Caco-2 (cell line): ENCODE data around the gene FBXL4. TPM values are rescaled to one million over a fixed set of nuclear protein-coding genes. Genes with fewer than 3 reads are reported as not detected.
A peak's percentile ranks its signal among the peaks of the same experiment; 100 is the strongest.

Source experiments
- BruUV-seq: library from RNA; stranded (reverse); fragments of 400-500 nt; replicated peaks from 2 replicates; lab custom pipeline; 2021; lab: Mats Ljungman, UMichigan
- CTCF ChIA-PET: fragments of 300-600 bp; sonication (Branson Sonifier 250); formaldehyde crosslinking; loops from one replicate; lab custom pipeline; 2022; ENCODE audit warnings: antibody characterized with exemption; lab: Charles Lee
- POLR2A ChIA-PET: fragments of 300-600 bp; sonication (Branson Sonifier 250); formaldehyde crosslinking; loops from one replicate; lab custom pipeline; 2022; ENCODE audit warnings: antibody characterized with exemption; lab: Charles Lee
- DNase-seq, 2 experiments: peaks; one replicate each; pipeline versions ENCODE4 v3.0.0 to v3.0.0-alpha.2; 2020 to 2022
- H3K27me3 ChIP-seq: replicated peaks from 2 replicates; pipeline ENCODE4 v1.6.0; 2011; ENCODE audit warnings: low read length; ENCODE audit not compliant: control insufficient read depth, insufficient read depth
- H3K36me3 ChIP-seq: 2 replicates; pipeline ENCODE4 v1.5.1; 2011; ENCODE audit warnings: low read length; ENCODE audit not compliant: control insufficient read depth, insufficient read depth
- H3K4me1 ChIP-seq: fragments of 250-450 bp; sonication (Bioruptor Pico); 2 replicates; pipeline ENCODE4 v1.5.1; 2020; ENCODE audit warnings: mild to moderate bottlenecking
- H3K4me3 ChIP-seq: 2 replicates; pipeline ENCODE4 v1.5.1; 2011; ENCODE audit warnings: low read depth, mild to moderate bottlenecking, control low read depth, low read length
- H3K9me3 ChIP-seq: fragments of 250-450 bp; sonication (Bioruptor Pico); 2 replicates; pipeline ENCODE4 v1.5.1; 2020; ENCODE audit warnings: mild to moderate bottlenecking, moderate library complexity
- H3K27ac Mint-ChIP-seq: one replicate; pipeline ENCODE4 v1.8.0; 2022; ENCODE audit warnings: mixed read lengths; ENCODE audit not compliant: unreplicated experiment
- H3K27me3 Mint-ChIP-seq: one replicate; pipeline ENCODE4 v1.8.0; 2022; ENCODE audit warnings: mixed read lengths; ENCODE audit not compliant: insufficient read depth, unreplicated experiment
- H3K36me3 Mint-ChIP-seq: one replicate; pipeline ENCODE4 v1.8.0; 2022; ENCODE audit warnings: mild to moderate bottlenecking, mixed read lengths; ENCODE audit not compliant: insufficient read depth, unreplicated experiment
- H3K4me1 Mint-ChIP-seq: one replicate; pipeline ENCODE4 v1.8.0; 2022; ENCODE audit warnings: low read depth, mixed read lengths; ENCODE audit not compliant: unreplicated experiment
- H3K4me3 Mint-ChIP-seq: one replicate; pipeline ENCODE4 v1.8.0; 2022; ENCODE audit warnings: mild to moderate bottlenecking, moderate library complexity, mixed read lengths; ENCODE audit not compliant: unreplicated experiment
- H3K9me3 Mint-ChIP-seq: one replicate; pipeline ENCODE4 v1.8.0; 2022; ENCODE audit warnings: mixed read lengths; ENCODE audit not compliant: unreplicated experiment
- CTCF ChIP-seq, 2 experiments: fragments of 200-600 bp in 1 of 2; IDR thresholded peaks; 1 replicate in 1 of 2; 2 replicates in 1 of 2; pipeline versions ENCODE4 v1.5.1 to v1.8.0; 2011 to 2022; ENCODE audit warnings: antibody characterized with exemption in 1 of 2, control low read depth in 1 of 2, inconsistent platforms in 1 of 2, low read depth in 1 of 2, low read length in 1 of 2, mild to moderate bottlenecking in 1 of 2, moderate library complexity in 1 of 2; ENCODE audit not compliant: insufficient read depth in 1 of 2, severe bottlenecking in 1 of 2, unreplicated experiment in 1 of 2
- intact Hi-C: fragments of 100-400 bp; cut with micrococcal nuclease; formaldehyde crosslinking; loops from one replicate; pipeline ENCODE4 v1.10.0; 2022; ENCODE audit not compliant: unreplicated experiment
- total RNA-seq: library from RNA; stranded (reverse); gene quantifications from 2 replicates; pipeline ENCODE4 v1.2.3, GENCODE V29; 2022

FBXL4 gene
- total RNA-seq, 1 experiment from 2014 or later, result 5.9 TPM

- DNase-seq, result no peak
- Histone ChIP-seq H3K9me3 (no peaks in the 10 kb centered on the region), H3K27me3 (peaks cover 4% of the 10 kb centered on the region), H3K36me3 (no peaks in the 10 kb centered on the region), H3K4me1 (peaks cover 8% of the 10 kb centered on the region; the same call in 1 of the 2 replicates), H3K4me3 (no peak overlapping the region)
- ChIA-PET CTCF (interaction anchor here (0.9 kb wide), 1 partner anchor 71 kb away, joined by 12 read pairs; no protein-coding TSS in a partner anchor), POLR2A (no interaction called here)
- Mint-ChIP-seq H3K27ac (no peak overlapping the region), H3K27me3 (peaks cover 39% of the 10 kb centered on the region), H3K4me1 (no peaks in the 10 kb centered on the region), H3K4me3 (no peak overlapping the region), H3K9me3 (no peaks in the 10 kb centered on the region), H3K36me3 (no peaks in the 10 kb centered on the region)
- no TSS peak for BruUV-seq
- intact Hi-C loops, result no loop called here
- no peak for TF ChIP-seq CTCF (IDR thresholded peaks at IDR 0.05; ENCODE audit: insufficient read depth in 1 of 2, low read depth in 1 of 2, low read length in 1 of 2, severe bottlenecking in 1 of 2, unreplicated experiment in 1 of 2)
These were observed 107.4 kb downstream of the FBXL4 start for GRCh38 chr6:98840385-98840784.

- POLR2A ChIA-PET, result no interaction called here
- no peak overlapping the region for H3K4me3 ChIP-seq
- no peak overlapping the region for H3K27ac Mint-ChIP-seq
- intact Hi-C loops, result loop anchor here (1.0 kb wide), 2 partner anchors 71 to 792 kb away; no protein-coding TSS in a partner anchor
- H3K4me1 Mint-ChIP-seq, result no peaks in the 10 kb centered on the region
- DNase-seq, result no peak
- H3K4me1 ChIP-seq, result peaks cover 12% of the 10 kb centered on the region; the same call in 1 of the 2 replicates
- peaks cover 39% of the 10 kb centered on the region for H3K27me3 Mint-ChIP-seq
- no peaks in the 10 kb centered on the region for H3K9me3 ChIP-seq
- peaks cover 4% of the 10 kb centered on the region for H3K27me3 ChIP-seq
- no peaks in the 10 kb centered on the region for H3K36me3 Mint-ChIP-seq
- no peaks in the 10 kb centered on the region for H3K36me3 ChIP-seq
- TF ChIP-seq CTCF (IDR thresholded peaks at IDR 0.05; ENCODE audit: insufficient read depth in 1 of 2, low read depth in 1 of 2, low read length in 1 of 2, severe bottlenecking in 1 of 2, unreplicated experiment in 1 of 2), result peak; percentile 27 to 57
- H3K9me3 Mint-ChIP-seq, result no peaks in the 10 kb centered on the region
- no TSS peak for BruUV-seq
- CTCF ChIA-PET, result interaction anchor here (0.9 kb wide), 1 partner anchor 70 kb away, joined by 12 read pairs; no protein-coding TSS in a partner anchor
- H3K4me3 Mint-ChIP-seq, result no peak overlapping the region
These were observed 107.9 kb downstream of the FBXL4 start for GRCh38 chr6:98839781-98840361.

GRCh38 chr6:98838975-98839374 lies 108.8 kb downstream of the FBXL4 start:
- H3K36me3 ChIP-seq, result no peaks in the 10 kb centered on the region
- Mint-ChIP-seq H3K27ac (no peak overlapping the region), H3K27me3 (peaks cover 41% of the 10 kb centered on the region), H3K4me1 (peaks cover under 1% of the 10 kb centered on the region), H3K36me3 (no peaks in the 10 kb centered on the region), H3K4me3 (no peak overlapping the region), H3K9me3 (no peaks in the 10 kb centered on the region)
- no peaks in the 10 kb centered on the region for H3K9me3 ChIP-seq
- no TSS peak for BruUV-seq
- DNase-seq, result no peak
- H3K4me1 ChIP-seq, result peaks cover 9% of the 10 kb centered on the region
- H3K27me3 ChIP-seq, result peaks cover 5% of the 10 kb centered on the region
- intact Hi-C loops, result loop anchor here (1.0 kb wide), 2 partner anchors 70 to 791 kb away; no protein-coding TSS in a partner anchor
- POLR2A ChIA-PET, result no interaction called here
- no peak overlapping the region for H3K4me3 ChIP-seq
- no peak for TF ChIP-seq CTCF (IDR thresholded peaks at IDR 0.05; ENCODE audit: insufficient read depth in 1 of 2, low read depth in 1 of 2, low read length in 1 of 2, severe bottlenecking in 1 of 2, unreplicated experiment in 1 of 2)
- CTCF ChIA-PET, result no interaction called here
